Spleen (tissue), 7 donors: ENCODE data around the gene ARMC5.

Experiments
- POLR2A ChIP-seq, 3 donors: fragments of 450-650 bp; IDR thresholded peaks; one replicate each; pipeline ENCODE4 v1.5.1; 2017; ENCODE audit warnings: antibody characterized with exemption in 3 of 3, mild to moderate bottlenecking in 1 of 3
- TF ChIP-seq, protein P1 (sequence below), 11 experiments: fragments of 200-600 bp in 7 of 11; fragments of 450-650 bp in 4 of 11; sonication (generic) in 4 of 11; IDR thresholded peaks in 8 of 11; conservative IDR thresholded peaks in 3 of 11; 1 replicate in 7 of 11; 2 replicates in 4 of 11; pipeline versions ENCODE4 v1.4.0 to v1.8.0; 2016 to 2021; ENCODE audit warnings: antibody characterized with exemption in 11 of 11, inconsistent platforms in 4 of 11, mild to moderate bottlenecking in 1 of 11
- donor health status: DM: no; HTN: no; CAD: no; lungs with moderate emphysema.
- donor health status: DM: no; HTN: no; CAD: no.
- donor health status: DM: no; HTN: no; CAD: no.

DNA sequence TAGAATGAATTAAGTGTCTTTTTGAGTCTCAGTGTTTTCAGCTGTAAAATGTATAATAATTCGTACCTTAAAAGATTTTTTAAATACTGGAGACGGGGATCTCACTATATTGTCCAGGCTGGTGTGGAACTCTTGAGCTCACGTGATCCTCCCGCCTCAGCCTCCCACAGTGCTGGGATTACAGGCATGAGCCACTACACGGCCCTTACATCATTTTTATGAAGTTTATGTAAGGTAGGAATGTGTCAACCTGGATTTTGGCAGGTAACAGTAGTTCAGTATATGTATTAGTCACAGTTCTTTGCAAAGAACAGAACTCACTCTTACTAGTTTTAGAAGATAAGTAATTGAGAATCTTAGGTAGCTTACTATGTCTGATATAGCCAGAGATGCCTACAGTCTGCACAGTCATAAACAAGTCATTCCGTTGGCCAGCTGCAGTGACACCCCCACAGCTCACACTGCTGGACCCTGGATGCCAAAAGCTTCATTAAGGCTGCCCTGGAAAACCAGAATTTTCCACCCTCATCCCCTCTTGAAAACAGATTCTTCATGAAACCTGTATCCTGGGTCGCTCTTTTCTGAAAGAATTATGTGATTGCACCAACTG lies 30.6 kb upstream of the ARMC5 start:
- TF ChIP-seq, protein P1, sequence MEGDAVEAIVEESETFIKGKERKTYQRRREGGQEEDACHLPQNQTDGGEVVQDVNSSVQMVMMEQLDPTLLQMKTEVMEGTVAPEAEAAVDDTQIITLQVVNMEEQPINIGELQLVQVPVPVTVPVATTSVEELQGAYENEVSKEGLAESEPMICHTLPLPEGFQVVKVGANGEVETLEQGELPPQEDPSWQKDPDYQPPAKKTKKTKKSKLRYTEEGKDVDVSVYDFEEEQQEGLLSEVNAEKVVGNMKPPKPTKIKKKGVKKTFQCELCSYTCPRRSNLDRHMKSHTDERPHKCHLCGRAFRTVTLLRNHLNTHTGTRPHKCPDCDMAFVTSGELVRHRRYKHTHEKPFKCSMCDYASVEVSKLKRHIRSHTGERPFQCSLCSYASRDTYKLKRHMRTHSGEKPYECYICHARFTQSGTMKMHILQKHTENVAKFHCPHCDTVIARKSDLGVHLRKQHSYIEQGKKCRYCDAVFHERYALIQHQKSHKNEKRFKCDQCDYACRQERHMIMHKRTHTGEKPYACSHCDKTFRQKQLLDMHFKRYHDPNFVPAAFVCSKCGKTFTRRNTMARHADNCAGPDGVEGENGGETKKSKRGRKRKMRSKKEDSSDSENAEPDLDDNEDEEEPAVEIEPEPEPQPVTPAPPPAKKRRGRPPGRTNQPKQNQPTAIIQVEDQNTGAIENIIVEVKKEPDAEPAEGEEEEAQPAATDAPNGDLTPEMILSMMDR (IDR thresholded peaks at IDR 0.05 in 8 of 11, conservative IDR thresholded peaks at IDR 0.05 in 3 of 11): no peak
- TF ChIP-seq POLR2A (IDR thresholded peaks at IDR 0.05): no peak
